Stomach (tissue), 9 donors: ENCODE results near the gene REXO4. TPM values are rescaled to one million over a fixed set of nuclear protein-coding genes. Genes with fewer than 3 reads are reported as not detected.

Source experiments
- DNase-seq, 2 donors: peaks; one replicate each; pipeline versions ENCODE4 v3.0.0 to v3.0.0-alpha.2; 2013 to 2019
- H3K27ac ChIP-seq, 5 donors: fragments of 200-600 bp in 4 of 5; sonication (generic) in 4 of 5; one replicate each; pipeline ENCODE4 v1.5.1; 2013 to 2019; ENCODE audit warnings: mild to moderate bottlenecking in 1 of 5, moderate library complexity in 1 of 5
- H3K27me3 ChIP-seq, 3 donors: fragments of 200-600 bp; sonication (generic); one replicate each; pipeline ENCODE4 v1.5.1; 2017 to 2019; ENCODE audit warnings: mixed run types in 1 of 3
- H3K36me3 ChIP-seq, 4 donors: fragments of 200-600 bp; sonication (generic); 1 replicate in 3 of 4; 2 replicates in 1 of 4; pipeline ENCODE4 v1.5.1; 2016 to 2019
- H3K4me1 ChIP-seq, 4 donors: fragments of 200-600 bp; sonication (generic); one replicate each; pipeline ENCODE4 v1.5.1; 2016 to 2019
- H3K4me3 ChIP-seq, 4 donors: fragments of 200-600 bp; sonication (generic) in 3 of 4; one replicate each; pipeline ENCODE4 v1.5.1; 2016 to 2019; ENCODE audit warnings: mild to moderate bottlenecking in 1 of 4
- H3K9me3 ChIP-seq, 4 donors: fragments of 200-600 bp; sonication (generic); one replicate each; pipeline ENCODE4 v1.5.1; 2016 to 2019
- CTCF ChIP-seq, 7 experiments: fragments of 450-650 bp in 4 of 7; fragments of 200-600 bp in 3 of 7; sonication (generic) in 3 of 7; IDR thresholded peaks; one replicate each; pipeline ENCODE4 v1.5.1; 2016 to 2019; ENCODE audit warnings: antibody characterized with exemption in 7 of 7, control low read depth in 2 of 7, mild to moderate bottlenecking in 1 of 7
- EP300 ChIP-seq: sonication (generic); formaldehyde crosslinking; IDR thresholded peaks from one replicate; pipeline ENCODE4 v1.6.1; 2017; ENCODE audit warnings: antibody characterized with exemption
- POLR2A ChIP-seq, 4 donors: fragments of 450-650 bp; IDR thresholded peaks; one replicate each; pipeline ENCODE4 v1.6.1; 2016; ENCODE audit warnings: antibody characterized with exemption in 4 of 4, control low read depth in 2 of 4, mild to moderate bottlenecking in 1 of 4, moderate library complexity in 1 of 4
- POLR2AphosphoS5 ChIP-seq, 3 donors: sonication (generic); formaldehyde crosslinking; IDR thresholded peaks; one replicate each; pipeline ENCODE4 v1.6.1; 2016; ENCODE audit warnings: antibody characterized with exemption in 3 of 3
- whole genome bisulfite sequencing, 5 donors: extraction: QIAGEN DNeasy Blood & Tissue Kit in 3 of 5; methylation state at CpG; one replicate each; pipeline versions ENCODE4 v1.1.5 to v1.1.7; 2013 to 2018; 5-methylcytosine and 5-hydroxymethylcytosine counted together
- intact Hi-C: fragments of 100-400 bp; cut with DNase I; formaldehyde crosslinking; loops from one replicate; pipeline ENCODE4 v1.15.1; 2023; ENCODE audit warnings: low total_unique reads
- polyA plus RNA-seq, 3 donors: library from polyadenylated mRNA; stranded (reverse); fragments of 200-250 nt; gene quantifications; one replicate each; pipeline ENCODE4 v1.2.3, GENCODE V29; 2013
- total RNA-seq, 5 donors: library from RNA; depleted of rRNA; stranded (reverse); fragments of >200 nt; gene quantifications; one replicate each; pipeline versions ENCODE4 v1.1.0 to v1.2.3, GENCODE V29; 2014 to 2016
- donor health status: healthy with polysubstance abuse.
- donor health status: Bipolar disorder and iron deficiency.
- donor health status: healthy.

Gene REXO4
- total and polyA plus RNA-seq, 8 donors: 0.45 to 64.3 (median 12.9) TPM

GRCh38 chr9:133463864-133464615 lies 46.2 kb upstream of the REXO4 start:
- peaks cover 14 to 55% (median 53%) of the 10 kb centered on the region in 4 donors for H3K36me3 ChIP-seq
- no peak for DNase-seq
- no peaks in the 10 kb centered on the region for H3K9me3 ChIP-seq
- intact Hi-C loops: no loop called here
- H3K4me3 ChIP-seq: no peak overlapping the region
- H3K4me1 ChIP-seq: peaks cover 28 to 58% (median 34%) of the 10 kb centered on the region in 4 donors
- TF ChIP-seq EP300 (no peak), POLR2AphosphoS5 (IDR thresholded peaks at IDR 0.05) (no peak), CTCF (IDR thresholded peaks at IDR 0.05) (no peak), POLR2A (IDR thresholded peaks at IDR 0.05) (no peak)
- 75 to 88% (median 76%) methylated on average over 22 to 24 of the region's 24 CpGs for WGBS, 5 donors
- H3K27me3 ChIP-seq: no peaks in the 10 kb centered on the region
- no peak overlapping the region for H3K27ac ChIP-seq

DNA sequence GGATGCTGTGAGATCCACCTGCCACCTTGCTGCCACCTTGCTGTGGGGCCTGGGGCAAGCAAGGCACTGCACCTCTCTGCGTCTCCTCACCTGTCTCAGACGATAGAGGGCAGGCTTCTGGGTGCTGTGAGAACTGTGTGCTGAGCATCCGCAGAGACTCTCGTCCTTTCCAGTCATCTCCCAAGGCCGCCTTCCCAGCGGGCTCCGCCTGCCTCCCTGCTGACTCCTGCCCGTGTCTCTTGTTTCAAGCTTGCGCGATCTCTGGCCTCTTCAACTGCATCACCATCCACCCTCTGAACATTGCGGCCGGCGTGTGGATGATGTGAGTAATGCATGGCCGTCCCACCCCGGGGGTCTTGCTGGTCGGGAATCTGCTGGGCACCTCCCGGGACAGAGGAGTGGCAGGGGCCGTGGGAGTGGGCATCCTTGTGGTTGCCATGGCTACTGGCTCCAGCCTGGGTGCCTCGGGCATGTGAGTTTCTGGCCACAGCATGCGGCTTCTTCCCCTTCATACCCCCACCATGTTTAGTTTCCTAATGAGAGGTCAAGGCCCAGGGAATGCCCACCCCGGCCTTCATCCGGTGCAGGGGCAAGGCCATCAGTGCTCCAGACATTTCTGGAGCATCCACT lies 45.5 kb upstream of the REXO4 start:
- H3K36me3 ChIP-seq: peaks cover 9 to 48% (median 46%) of the 10 kb centered on the region in 4 donors
- no peak overlapping the region for H3K27ac ChIP-seq
- TF ChIP-seq POLR2A (IDR thresholded peaks at IDR 0.05): no peak
- TF ChIP-seq CTCF (IDR thresholded peaks at IDR 0.05): peak in 2 of 7 experiments; percentile 4 to 17
- TF ChIP-seq POLR2AphosphoS5 (IDR thresholded peaks at IDR 0.05): no peak
- no peak for TF ChIP-seq EP300
- no peaks in the 10 kb centered on the region for H3K9me3 ChIP-seq
- 82 to 93% (median 88%) methylated on average over 20 to 22 of the region's 22 CpGs for WGBS, 5 donors
- intact Hi-C loops: no loop called here
- H3K4me3 ChIP-seq: no peak overlapping the region
- DNase-seq: no peak
- peaks cover 31 to 58% (median 38%) of the 10 kb centered on the region in 4 donors for H3K4me1 ChIP-seq
- H3K27me3 ChIP-seq: no peaks in the 10 kb centered on the region

DNA sequence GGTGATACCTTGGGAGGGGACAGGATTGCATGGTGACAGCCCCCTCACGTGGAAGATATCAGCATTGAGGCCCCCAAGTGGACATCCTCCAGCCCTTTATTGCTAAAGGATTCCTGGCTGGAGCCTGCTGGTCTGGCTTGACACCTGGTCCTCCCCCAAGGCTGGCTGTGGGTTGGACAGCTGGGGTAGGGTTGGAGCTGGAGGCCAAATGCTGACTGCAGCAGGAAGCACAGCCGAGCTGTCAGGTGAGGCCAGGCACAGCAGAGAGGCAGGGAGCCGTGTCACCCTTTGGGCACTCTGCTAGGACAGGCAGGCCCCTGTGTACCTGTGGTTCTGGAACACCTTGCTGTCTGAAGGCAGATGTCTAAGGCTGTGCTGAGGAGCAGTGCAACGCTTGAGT lies 44.2 kb upstream of the REXO4 start:
- DNase-seq: peak; percentile 44 to 46
- Histone ChIP-seq H3K9me3 (no peaks in the 10 kb centered on the region), H3K27me3 (no peaks in the 10 kb centered on the region), H3K4me3 (no peak overlapping the region), H3K36me3 (peaks cover 9 to 34% (median 32%) of the 10 kb centered on the region in 4 donors), H3K4me1 (peaks cover 31 to 53% (median 38%) of the 10 kb centered on the region in 4 donors), H3K27ac (peak overlapping the region in 3 of 5 donors; percentile 96 to 98 (median 98))
- TF ChIP-seq EP300: no peak
- no peak for TF ChIP-seq POLR2AphosphoS5 (IDR thresholded peaks at IDR 0.05)
- no peak for TF ChIP-seq CTCF (IDR thresholded peaks at IDR 0.05)
- TF ChIP-seq POLR2A (IDR thresholded peaks at IDR 0.05): no peak
- intact Hi-C loops: no loop called here
- 33 to 59% (median 39%) methylated on average over 3 to 4 of the region's 4 CpGs for WGBS, 5 donors

DNA sequence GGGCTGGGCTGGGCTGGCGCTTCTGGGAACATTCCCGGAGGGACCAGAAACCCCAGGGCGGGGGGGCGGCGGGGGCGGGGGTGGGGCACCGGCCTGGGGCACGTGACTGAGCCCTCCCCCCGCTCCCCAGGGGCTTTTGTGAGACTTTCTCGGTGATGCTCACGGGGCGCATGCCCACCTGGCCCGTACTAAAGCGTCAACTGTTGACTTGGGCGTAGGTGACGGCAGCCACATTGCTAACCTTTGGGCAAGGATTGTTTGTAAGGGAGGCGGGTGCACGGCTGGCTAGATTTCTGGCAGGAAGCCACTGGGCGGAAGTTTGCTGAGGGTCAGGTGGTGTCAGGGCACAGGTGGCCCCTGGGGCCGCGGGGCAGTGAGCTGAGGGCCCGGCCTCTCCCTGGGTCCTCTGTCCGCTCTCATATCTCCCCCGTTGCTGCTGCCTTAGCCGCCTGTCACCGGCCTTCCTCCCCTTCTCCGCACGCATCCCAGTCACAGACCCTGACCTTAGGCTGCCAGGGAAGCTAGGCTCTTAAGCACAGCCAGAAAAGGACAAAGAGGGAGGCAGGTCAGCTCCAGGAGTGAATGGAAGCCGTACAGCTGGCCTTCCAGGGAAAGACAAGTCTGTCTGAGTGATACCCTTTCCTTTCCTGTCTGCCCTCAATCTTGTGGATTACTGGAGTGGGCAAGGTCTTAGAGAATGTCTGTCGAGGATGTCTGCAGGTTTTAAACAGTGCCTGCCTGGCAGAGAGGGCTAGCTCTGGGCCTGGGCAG lies 42.8 kb upstream of the REXO4 start:
- TF ChIP-seq EP300 (no peak), POLR2AphosphoS5 (IDR thresholded peaks at IDR 0.05) (peak in 2 of 3 donors; percentile 58 to 74)
- Histone ChIP-seq H3K36me3 (peaks cover 8 to 26% (median 24%) of the 10 kb centered on the region in 4 donors), H3K9me3 (no peaks in the 10 kb centered on the region), H3K27me3 (no peaks in the 10 kb centered on the region), H3K4me1 (peaks cover 31 to 52% (median 38%) of the 10 kb centered on the region in 4 donors), H3K4me3 (peak overlapping the region; percentile 63 to 86 (median 73)), H3K27ac (peak overlapping the region; percentile 96 to 99 (median 98))
- intact Hi-C loops: no loop called here
- 6 to 36% (median 12%) methylated on average over 11 to 29 of the region's 30 CpGs for WGBS, 5 donors
- peak; percentile 93 to 94 for DNase-seq
